ES-I3 (cell line): ENCODE results near the gene ACAP2.

Source experiments
- H3K36me3 ChIP-seq: 2 replicates; pipeline ENCODE4 v1.6.1; 2013; ENCODE audit warnings: mild to moderate bottlenecking, low read length, control low read depth, moderate library complexity; ENCODE audit not compliant: insufficient read depth
- H3K4me1 ChIP-seq: 2 replicates; pipeline ENCODE4 v1.6.1; 2013; ENCODE audit warnings: mild to moderate bottlenecking, control low read depth, low read length; ENCODE audit not compliant: insufficient read depth
- H3K9ac ChIP-seq: 2 replicates; pipeline ENCODE4 v1.6.1; 2013; ENCODE audit warnings: low read depth, mild to moderate bottlenecking, low read length, moderate library complexity
- H3K9me3 ChIP-seq: 2 replicates; pipeline ENCODE4 v1.6.1; 2013; ENCODE audit warnings: mild to moderate bottlenecking, low read length, moderate library complexity; ENCODE audit not compliant: control insufficient read depth, insufficient read depth

Gene ACAP2

GRCh38 chr3:195259475-195260279 lies 183.1 kb downstream of the ACAP2 start:
- Histone ChIP-seq H3K9ac (peak overlapping the region; percentile 58), H3K9me3 (no peaks in the 10 kb centered on the region), H3K36me3 (no peaks in the 10 kb centered on the region), H3K4me1 (peaks cover 31% of the 10 kb centered on the region)

GRCh38 chr3:195259154-195259474 lies 183.7 kb downstream of the ACAP2 start:
- Histone ChIP-seq H3K36me3 (no peaks in the 10 kb centered on the region), H3K9me3 (no peaks in the 10 kb centered on the region), H3K4me1 (peaks cover 36% of the 10 kb centered on the region), H3K9ac (peak overlapping the region; percentile 58)

GRCh38 chr3:195258449-195259153 lies 184.2 kb downstream of the ACAP2 start:
- Histone ChIP-seq H3K9me3 (no peaks in the 10 kb centered on the region), H3K36me3 (no peaks in the 10 kb centered on the region), H3K9ac (no peak overlapping the region), H3K4me1 (peaks cover 41% of the 10 kb centered on the region)

GRCh38 chr3:195257454-195258448 lies 185.1 kb downstream of the ACAP2 start:
- no peaks in the 10 kb centered on the region for H3K36me3 ChIP-seq
- no peak overlapping the region for H3K9ac ChIP-seq
- no peaks in the 10 kb centered on the region for H3K9me3 ChIP-seq
- peaks cover 48% of the 10 kb centered on the region for H3K4me1 ChIP-seq

- no peaks in the 10 kb centered on the region for H3K36me3 ChIP-seq
- no peak overlapping the region for H3K9ac ChIP-seq
- H3K4me1 ChIP-seq = peaks cover 51% of the 10 kb centered on the region
- no peaks in the 10 kb centered on the region for H3K9me3 ChIP-seq
Observed at GRCh38 chr3:195256639-195257453, 186.0 kb downstream of the ACAP2 start.

- Histone ChIP-seq H3K4me1 (peaks cover 56% of the 10 kb centered on the region), H3K9ac (no peak overlapping the region), H3K36me3 (no peaks in the 10 kb centered on the region), H3K9me3 (no peaks in the 10 kb centered on the region)
Observed at GRCh38 chr3:195255571-195256501, 187.0 kb downstream of the ACAP2 start.

GRCh38 chr3:195255176-195255500 lies 187.7 kb downstream of the ACAP2 start:
- H3K36me3 ChIP-seq = no peaks in the 10 kb centered on the region
- H3K9ac ChIP-seq = no peak overlapping the region
- H3K4me1 ChIP-seq = peaks cover 59% of the 10 kb centered on the region
- no peaks in the 10 kb centered on the region for H3K9me3 ChIP-seq

GRCh38 chr3:195254454-195255175 lies 188.2 kb downstream of the ACAP2 start:
- no peaks in the 10 kb centered on the region for H3K9me3 ChIP-seq
- peaks cover 59% of the 10 kb centered on the region for H3K4me1 ChIP-seq
- H3K36me3 ChIP-seq = no peaks in the 10 kb centered on the region
- no peak overlapping the region for H3K9ac ChIP-seq

GRCh38 chr3:195253923-195254432 lies 188.8 kb downstream of the ACAP2 start:
- Histone ChIP-seq H3K36me3 (no peaks in the 10 kb centered on the region), H3K4me1 (peaks cover 55% of the 10 kb centered on the region), H3K9me3 (no peaks in the 10 kb centered on the region), H3K9ac (no peak overlapping the region)

GRCh38 chr3:195251336-195252065 lies 191.3 kb downstream of the ACAP2 start:
- Histone ChIP-seq H3K9me3 (peaks cover 3% of the 10 kb centered on the region), H3K36me3 (no peaks in the 10 kb centered on the region), H3K4me1 (peaks cover 47% of the 10 kb centered on the region)

GRCh38 chr3:195250473-195251251 lies 192.2 kb downstream of the ACAP2 start:
- no peak overlapping the region for H3K9ac ChIP-seq
- peaks cover 41% of the 10 kb centered on the region for H3K4me1 ChIP-seq
- H3K36me3 ChIP-seq = no peaks in the 10 kb centered on the region
- H3K9me3 ChIP-seq = peaks cover 3% of the 10 kb centered on the region

More at GRCh38 chr3:195251336-195252065, 191.3 kb downstream of the ACAP2 start:
- H3K9ac ChIP-seq = no peak overlapping the region
